HEK293 (cell line): ENCODE results near the gene GHRL.

Experiments used
- CTCF ChIP-seq: fragments of 450-650 bp; formaldehyde crosslinking; IDR thresholded peaks from 2 replicates; pipeline ENCODE4 v1.5.1; 2016; ENCODE audit warnings: missing biosample characterization, missing genetic modification characterization
- GLI4 ChIP-seq: fragments of 450-650 bp; formaldehyde crosslinking; IDR thresholded peaks from 2 replicates; pipeline ENCODE4 v1.5.1; 2016; ENCODE audit warnings: missing biosample characterization, missing genetic modification characterization
- KLF10 ChIP-seq: fragments of 450-650 bp; IDR thresholded peaks from 2 replicates; pipeline ENCODE4 v1.5.1; 2018; ENCODE audit warnings: missing biosample characterization, mild to moderate bottlenecking, missing genetic modification characterization
- ZNF140 ChIP-seq: fragments of 450-650 bp; formaldehyde crosslinking; IDR thresholded peaks from 2 replicates; pipeline ENCODE4 v1.5.1; 2016; ENCODE audit warnings: missing biosample characterization, missing genetic modification characterization
- ZNF184 ChIP-seq: fragments of 450-650 bp; IDR thresholded peaks from 2 replicates; pipeline ENCODE4 v1.5.1; 2018; ENCODE audit warnings: missing biosample characterization, mild to moderate bottlenecking, missing genetic modification characterization
- ZNF24 ChIP-seq: fragments of 450-650 bp; formaldehyde crosslinking; IDR thresholded peaks from 2 replicates; pipeline ENCODE4 v1.5.1; 2016; ENCODE audit warnings: missing biosample characterization, missing genetic modification characterization
- ZNF341 ChIP-seq: fragments of 450-650 bp; formaldehyde crosslinking; IDR thresholded peaks from 2 replicates; pipeline ENCODE4; 2016; ENCODE audit warnings: low read depth, missing biosample characterization, missing genetic modification characterization
- ZNF354C ChIP-seq: fragments of 450-650 bp; formaldehyde crosslinking; IDR thresholded peaks from 2 replicates; pipeline ENCODE4 v1.5.1; 2016; ENCODE audit warnings: missing biosample characterization, missing genetic modification characterization, low read depth, borderline replicate concordance
- ZNF513 ChIP-seq: fragments of 450-650 bp; IDR thresholded peaks from 2 replicates; pipeline ENCODE4 v1.5.1; 2018; ENCODE audit warnings: missing biosample characterization, missing genetic modification characterization
- ZNF558 ChIP-seq: fragments of 450-650 bp; formaldehyde crosslinking; IDR thresholded peaks from 2 replicates; pipeline ENCODE4 v1.5.1; 2016; ENCODE audit warnings: missing biosample characterization, missing genetic modification characterization

DNA sequence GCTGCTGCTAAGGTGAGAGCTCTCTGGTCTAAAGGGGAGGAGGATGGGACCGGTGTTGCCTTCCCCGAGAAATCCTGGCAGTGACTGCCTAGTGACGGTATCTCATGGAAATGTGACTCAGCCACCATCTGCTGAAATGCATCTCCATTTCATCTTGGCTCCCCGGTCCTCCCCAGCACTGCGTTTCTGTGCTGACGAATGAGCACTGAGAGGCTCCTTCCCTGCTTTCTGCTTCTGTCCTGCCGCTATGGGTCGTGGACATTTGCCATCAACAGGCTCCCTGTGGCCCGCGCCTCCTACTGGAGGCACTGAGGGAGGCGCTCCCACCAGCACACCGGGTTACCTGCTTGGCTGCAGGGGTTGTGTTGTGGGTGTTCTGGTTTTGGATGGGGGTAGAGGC lies 41.7 kb upstream of the GHRL start:
- TF ChIP-seq CTCF (tag by site-specific recombination) (no peak), ZNF558 (no peak), ZNF513 (no peak), ZNF140 (no peak), ZNF341 (tag by site-specific recombination) (no peak), ZNF184 (tag by site-specific recombination) (no peak), KLF10 (tag by site-specific recombination) (no peak), GLI4 (tag by site-specific recombination) (no peak), ZNF24 (tag by site-specific recombination) (no peak), ZNF354C (tag by site-specific recombination) (no peak)
